GM12865 (cell line): ENCODE measurements around the gene SPAG17.

Experiments used
- DNase-seq: peaks from one replicate; pipeline ENCODE4 v3.0.0; 2010; ENCODE audit warnings: low read depth
- H3K4me3 ChIP-seq: 2 replicates; pipeline ENCODE4 v1.5.1; 2011; ENCODE audit warnings: mild to moderate bottlenecking, low read depth, low read length, control low read depth
- TF ChIP-seq, protein P1 (sequence below): IDR thresholded peaks from 2 replicates; pipeline ENCODE4 v1.5.1; 2011; ENCODE audit warnings: low read length, control low read depth, low read depth, inconsistent platforms; ENCODE audit not compliant: insufficient read depth; ENCODE audit errors: missing control alignments

The SPAG17 gene

DNA sequence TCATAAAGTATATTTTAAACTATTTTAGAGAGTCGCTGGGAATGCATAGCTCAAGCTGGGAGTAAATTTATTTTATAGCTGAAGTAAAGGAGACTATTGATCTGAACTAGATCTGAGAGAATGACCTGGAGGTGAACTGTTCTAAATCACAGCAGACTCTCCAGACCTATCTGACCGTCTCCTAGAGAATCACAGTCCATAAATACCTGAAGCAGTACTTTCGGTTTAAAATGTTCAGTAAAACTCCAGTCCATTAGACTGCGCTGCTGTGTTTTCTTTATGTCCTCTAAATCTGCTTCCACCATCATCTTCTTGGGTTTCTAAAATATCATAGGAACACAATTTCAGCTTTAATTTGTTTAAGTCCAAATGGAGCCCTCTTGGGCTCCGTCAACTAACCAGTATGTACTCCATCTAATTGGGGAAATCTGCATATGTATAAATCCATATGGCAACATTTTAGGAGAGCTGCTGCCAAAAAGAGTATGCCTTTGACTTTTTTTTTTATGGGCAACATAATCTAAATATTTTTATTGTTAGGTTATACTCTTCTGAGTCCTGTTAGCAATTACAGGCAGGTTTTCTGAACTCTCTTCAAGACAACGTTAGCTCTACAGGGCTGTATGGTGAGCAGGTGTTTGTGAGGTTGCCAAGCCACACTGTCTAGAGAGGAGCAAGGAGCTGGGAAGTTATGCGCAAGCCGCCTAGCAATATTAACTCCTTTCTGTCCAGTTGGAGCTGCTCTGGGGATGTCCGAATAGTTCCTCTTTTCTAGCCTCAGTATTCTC, 111.2 kb downstream of the SPAG17 start:
- DNase-seq = no peak
- TF ChIP-seq, protein P1, sequence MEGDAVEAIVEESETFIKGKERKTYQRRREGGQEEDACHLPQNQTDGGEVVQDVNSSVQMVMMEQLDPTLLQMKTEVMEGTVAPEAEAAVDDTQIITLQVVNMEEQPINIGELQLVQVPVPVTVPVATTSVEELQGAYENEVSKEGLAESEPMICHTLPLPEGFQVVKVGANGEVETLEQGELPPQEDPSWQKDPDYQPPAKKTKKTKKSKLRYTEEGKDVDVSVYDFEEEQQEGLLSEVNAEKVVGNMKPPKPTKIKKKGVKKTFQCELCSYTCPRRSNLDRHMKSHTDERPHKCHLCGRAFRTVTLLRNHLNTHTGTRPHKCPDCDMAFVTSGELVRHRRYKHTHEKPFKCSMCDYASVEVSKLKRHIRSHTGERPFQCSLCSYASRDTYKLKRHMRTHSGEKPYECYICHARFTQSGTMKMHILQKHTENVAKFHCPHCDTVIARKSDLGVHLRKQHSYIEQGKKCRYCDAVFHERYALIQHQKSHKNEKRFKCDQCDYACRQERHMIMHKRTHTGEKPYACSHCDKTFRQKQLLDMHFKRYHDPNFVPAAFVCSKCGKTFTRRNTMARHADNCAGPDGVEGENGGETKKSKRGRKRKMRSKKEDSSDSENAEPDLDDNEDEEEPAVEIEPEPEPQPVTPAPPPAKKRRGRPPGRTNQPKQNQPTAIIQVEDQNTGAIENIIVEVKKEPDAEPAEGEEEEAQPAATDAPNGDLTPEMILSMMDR = no peak
- no peak overlapping the region for H3K4me3 ChIP-seq

DNA sequence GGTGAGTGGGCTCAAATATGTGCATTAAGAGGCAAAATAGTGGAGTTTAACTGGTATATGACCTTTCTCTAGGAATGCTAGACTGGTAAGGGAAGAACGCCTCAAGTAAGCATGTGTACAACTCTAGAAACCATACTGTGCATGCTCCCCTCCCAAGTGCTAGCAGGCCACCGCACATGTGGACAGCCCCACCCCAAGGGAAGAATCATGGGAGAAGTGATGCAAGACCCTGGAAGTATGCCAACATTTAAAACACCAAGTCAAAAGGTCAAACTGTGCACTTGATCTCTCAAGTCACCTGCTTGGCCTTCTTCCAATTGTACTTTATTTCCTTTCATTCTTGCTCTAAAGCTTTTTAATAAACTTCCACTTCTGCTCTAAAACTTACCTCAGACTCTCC, 135.0 kb downstream of the SPAG17 start:
- no peak for DNase-seq
- no peak overlapping the region for H3K4me3 ChIP-seq
- TF ChIP-seq, protein P1 = no peak

DNA sequence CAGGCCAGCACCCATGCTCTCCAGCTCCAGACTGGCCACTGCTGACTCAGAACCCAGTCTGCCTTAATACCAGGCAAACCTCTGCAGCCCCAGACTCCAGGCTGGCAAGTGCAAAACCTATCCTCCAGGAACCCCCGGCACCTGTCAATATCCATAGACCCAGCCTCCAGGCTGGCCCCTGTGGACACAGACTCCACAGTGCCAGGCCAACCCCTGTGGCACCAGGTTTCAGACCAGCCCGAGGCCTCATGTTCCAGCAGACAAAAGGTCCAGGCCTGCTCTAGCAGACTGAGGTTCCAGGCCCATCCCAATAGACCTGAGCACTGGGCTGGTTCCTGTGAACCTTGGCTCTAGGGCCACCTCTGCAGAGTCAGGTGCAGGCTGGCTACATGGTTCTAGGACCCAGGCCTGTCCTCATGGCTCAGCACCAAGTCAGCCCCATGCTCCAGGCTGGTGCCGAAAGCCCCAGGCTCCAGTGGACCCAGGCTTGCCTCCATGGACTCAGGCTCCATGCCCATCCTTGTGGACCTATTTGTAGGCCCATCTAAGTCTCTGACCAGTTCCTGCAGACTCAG, 137.3 kb downstream of the SPAG17 start:
- TF ChIP-seq, protein P1 = no peak
- H3K4me3 ChIP-seq = no peak overlapping the region
- DNase-seq = no peak

DNA sequence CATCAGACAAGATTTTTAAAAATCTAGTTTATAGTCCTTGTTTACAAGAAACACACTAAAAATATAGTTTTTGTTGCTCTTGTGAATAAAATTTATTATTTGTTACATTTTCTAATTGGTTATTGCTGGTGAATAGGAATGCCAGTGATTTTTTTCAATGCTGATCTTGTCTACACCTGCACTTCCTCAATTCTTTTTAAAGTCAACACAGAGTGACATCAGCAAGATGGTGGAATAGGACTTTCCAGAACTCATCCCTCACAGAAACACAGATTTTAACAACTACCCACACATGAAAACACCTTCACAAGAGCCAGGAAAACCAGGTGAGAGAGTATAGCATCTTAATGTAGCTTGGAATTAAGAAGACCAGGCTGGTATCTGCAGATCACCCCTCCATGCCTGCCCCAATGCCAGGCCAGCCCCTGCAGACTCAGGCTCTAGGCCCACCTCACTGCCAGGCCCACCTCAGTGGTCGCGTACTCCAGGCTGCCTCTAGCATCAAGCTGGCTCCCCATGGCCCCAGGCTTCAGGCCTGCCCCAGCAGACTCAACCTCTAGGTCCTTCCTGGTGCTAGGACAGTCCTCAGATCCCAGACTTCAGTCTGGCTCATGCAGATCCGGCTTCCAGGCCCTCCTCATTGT, 137.9 kb downstream of the SPAG17 start:
- no peak overlapping the region for H3K4me3 ChIP-seq
- TF ChIP-seq, protein P1 = no peak
- DNase-seq = no peak

DNA sequence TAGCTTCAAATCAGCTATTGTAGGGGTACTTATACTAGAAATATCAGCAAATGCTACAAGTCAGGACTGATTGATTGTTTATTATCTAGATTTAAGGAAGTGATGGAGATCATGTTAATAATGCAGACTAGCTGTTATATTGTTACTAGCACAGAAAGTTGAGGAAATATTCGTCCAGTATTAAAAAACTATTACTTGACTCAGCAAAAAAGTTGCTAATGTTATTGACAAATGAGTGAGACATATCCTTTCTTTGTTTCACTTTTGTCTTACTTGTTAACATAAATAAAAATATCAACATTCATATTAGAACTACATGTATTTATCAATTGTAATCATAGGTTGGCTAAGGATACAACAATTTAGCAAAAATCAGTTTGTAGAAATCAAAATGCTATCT, 141.4 kb downstream of the SPAG17 start:
- DNase-seq = no peak
- TF ChIP-seq, protein P1 = no peak
- H3K4me3 ChIP-seq = no peak overlapping the region

DNA sequence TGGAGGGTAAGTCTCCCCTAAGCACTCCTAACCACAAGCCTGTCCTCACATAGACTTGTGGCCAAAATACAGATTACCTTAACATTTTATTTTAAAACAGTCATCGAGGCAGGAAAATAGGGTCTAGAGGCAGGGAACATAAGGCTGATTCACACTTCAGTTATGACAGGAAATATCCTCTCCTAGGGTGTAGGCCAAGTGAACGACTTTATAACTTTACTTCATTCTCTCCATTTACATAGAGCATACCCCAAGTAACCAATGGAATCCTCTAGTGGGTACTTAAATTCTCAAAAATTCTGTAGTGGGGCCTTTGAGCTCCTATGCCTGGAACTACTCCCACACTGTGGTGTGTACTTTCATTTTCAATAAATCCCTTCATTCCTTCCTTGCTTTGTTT, 142.5 kb downstream of the SPAG17 start:
- no peak overlapping the region for H3K4me3 ChIP-seq
- TF ChIP-seq, protein P1 = no peak
- DNase-seq = no peak
